ENCODE measurements around the gene C22orf15.

The C22orf15 gene

DNA sequence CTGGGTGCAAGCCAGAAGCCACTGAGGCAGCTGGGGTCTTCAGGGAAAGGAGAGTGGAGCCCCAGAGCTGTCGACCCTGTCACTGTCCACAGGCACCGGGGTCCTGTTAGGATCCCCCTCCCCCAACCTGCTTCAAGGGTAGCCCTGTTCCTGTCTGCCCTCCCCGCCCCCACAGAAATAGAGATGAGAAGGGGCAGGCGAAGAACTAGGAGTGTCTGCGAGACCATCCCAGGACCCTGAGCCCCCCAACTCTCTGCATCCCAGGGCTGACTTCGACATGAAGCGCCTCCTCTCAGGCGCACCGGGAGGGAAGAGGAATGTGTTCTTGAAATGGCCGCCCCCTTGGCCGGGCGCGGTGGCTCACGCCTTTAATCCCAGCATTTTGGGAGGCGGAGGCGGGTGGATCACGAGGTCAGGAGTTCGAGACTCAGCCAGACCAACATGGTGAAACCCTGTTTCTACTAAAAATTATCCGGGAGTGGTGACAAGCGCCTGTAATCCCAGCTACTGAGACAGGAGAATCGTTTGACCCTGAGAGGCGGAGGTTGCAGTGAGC is 11.3 kb upstream of the C22orf15 start:
- Histone ChIP-seq H3K9me3 (ENCODE audit: control insufficient read depth, low read length) (no peaks in the 10 kb centered on the region), H3K27ac (ENCODE audit: low read depth, low read length, severe bottlenecking) (peak overlapping the region; percentile 77), H3K4me3 (ENCODE audit: extremely low read depth, insufficient read depth, low read length, poor library complexity, severe bottlenecking) (peak overlapping the region; percentile 89), H3K4me1 (ENCODE audit: control insufficient read depth, insufficient read depth, low read length, poor library complexity, severe bottlenecking) (no peaks in the 10 kb centered on the region), H3K36me3 (ENCODE audit: control insufficient read depth, insufficient read depth, low read length) (peaks cover 4% of the 10 kb centered on the region)
- WGBS, 2 experiments (ENCODE audit: insufficient coverage in 2 of 2): 23 to 46% methylated on average over 17 to 18 of the region's 22 CpGs

DNA sequence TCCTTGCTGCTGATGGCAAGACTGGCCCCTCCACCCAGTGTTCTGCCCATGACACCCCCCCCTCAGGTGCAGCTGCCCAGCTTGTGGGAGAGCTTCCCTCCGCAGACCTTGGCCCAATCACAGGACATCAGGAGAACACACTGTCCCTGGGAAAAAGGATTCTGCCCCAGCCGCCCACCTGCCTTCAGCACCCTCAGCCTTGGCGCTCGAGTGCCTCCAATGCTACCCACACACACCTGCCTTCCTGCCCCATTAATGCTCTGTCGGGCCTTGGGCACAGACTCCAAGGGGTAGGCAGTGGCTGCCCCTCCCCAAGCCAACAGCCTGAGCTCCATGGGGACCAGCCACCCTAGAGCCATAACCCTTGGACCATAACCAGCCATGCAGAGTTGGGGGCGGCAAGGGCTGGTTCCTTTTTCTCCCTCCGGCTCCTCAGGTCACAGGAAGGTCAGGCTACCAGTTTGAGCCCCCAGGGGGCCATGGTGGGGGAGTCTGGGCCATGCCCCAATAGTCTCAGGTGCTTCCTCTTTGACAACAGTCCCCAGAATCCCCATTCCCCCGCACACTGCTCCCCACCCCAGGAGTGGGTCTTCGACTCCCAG is 10.6 kb upstream of the C22orf15 start:
- peak overlapping the region; percentile 89 for H3K4me3 ChIP-seq (ENCODE audit: extremely low read depth, insufficient read depth, low read length, poor library complexity, severe bottlenecking)
- no peaks in the 10 kb centered on the region for H3K9me3 ChIP-seq (ENCODE audit: control insufficient read depth, low read length)
- WGBS, 2 experiments (ENCODE audit: insufficient coverage in 2 of 2): 95 to 100% methylated on average over 1 to 6 of the region's 9 CpGs
- H3K4me1 ChIP-seq (ENCODE audit: control insufficient read depth, insufficient read depth, low read length, poor library complexity, severe bottlenecking): no peaks in the 10 kb centered on the region
- no peak overlapping the region for H3K27ac ChIP-seq (ENCODE audit: low read depth, low read length, severe bottlenecking)
- peaks cover 3% of the 10 kb centered on the region for H3K36me3 ChIP-seq (ENCODE audit: control insufficient read depth, insufficient read depth, low read length)

DNA sequence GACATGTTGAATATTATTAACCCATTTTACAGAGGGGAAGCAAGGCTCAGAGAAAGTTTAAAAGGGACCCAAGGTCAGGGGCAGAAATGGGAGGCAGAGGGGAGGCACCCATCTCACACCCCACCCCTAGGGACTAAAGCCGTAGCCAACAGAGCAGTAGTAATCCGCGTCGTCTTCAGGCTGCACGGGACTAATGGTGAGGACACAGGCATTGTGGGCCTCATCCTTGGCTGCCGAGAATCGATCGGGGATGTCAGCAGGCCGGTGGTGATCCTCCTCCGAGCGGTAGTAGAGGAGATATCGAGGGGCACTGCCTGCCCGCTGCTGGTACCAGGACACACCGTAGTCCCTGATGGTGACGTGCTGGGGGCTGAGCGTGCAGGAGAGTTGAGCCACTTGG is 10.0 kb upstream of the C22orf15 start:
- WGBS, 2 experiments (ENCODE audit: insufficient coverage in 2 of 2): 97 to 99% methylated on average over 16 of the region's 16 CpGs
- H3K27ac ChIP-seq (ENCODE audit: low read depth, low read length, severe bottlenecking): no peak overlapping the region

DNA sequence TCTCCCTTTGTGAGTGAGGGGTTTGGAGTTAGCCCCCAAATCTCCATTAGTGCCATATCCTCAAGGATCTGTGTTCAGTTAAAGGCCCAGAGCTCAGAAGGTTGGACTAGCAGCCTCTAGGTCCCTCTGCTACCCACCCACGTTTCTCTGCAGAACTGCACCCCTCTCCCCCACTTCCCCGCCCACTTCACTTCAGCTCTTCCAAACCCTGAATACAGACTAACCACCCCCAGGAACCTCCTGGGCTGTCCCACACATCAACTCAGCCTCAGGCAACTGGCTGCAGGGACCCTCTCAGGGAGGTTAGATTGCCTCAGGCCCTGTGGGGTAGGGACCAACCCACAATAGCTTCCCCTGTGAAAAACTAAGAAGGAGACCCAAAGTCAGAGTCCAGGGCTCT is 9.4 kb upstream of the C22orf15 start:
- Histone ChIP-seq H3K36me3 (ENCODE audit: control insufficient read depth, insufficient read depth, low read length) (no peaks in the 10 kb centered on the region), H3K4me1 (ENCODE audit: control insufficient read depth, insufficient read depth, low read length, poor library complexity, severe bottlenecking) (no peaks in the 10 kb centered on the region)
- 80 to 92% methylated on average over 2 of the region's 2 CpGs for WGBS, 2 experiments (ENCODE audit: insufficient coverage in 2 of 2)

More for the DNA sequence above, 10.0 kb upstream of the C22orf15 start:
- no peak overlapping the region for H3K4me3 ChIP-seq (ENCODE audit: extremely low read depth, insufficient read depth, low read length, poor library complexity, severe bottlenecking)
- H3K36me3 ChIP-seq (ENCODE audit: control insufficient read depth, insufficient read depth, low read length): peaks cover 3% of the 10 kb centered on the region
- H3K9me3 ChIP-seq (ENCODE audit: control insufficient read depth, low read length): no peaks in the 10 kb centered on the region
- no peaks in the 10 kb centered on the region for H3K4me1 ChIP-seq (ENCODE audit: control insufficient read depth, insufficient read depth, low read length, poor library complexity, severe bottlenecking)

DNA sequence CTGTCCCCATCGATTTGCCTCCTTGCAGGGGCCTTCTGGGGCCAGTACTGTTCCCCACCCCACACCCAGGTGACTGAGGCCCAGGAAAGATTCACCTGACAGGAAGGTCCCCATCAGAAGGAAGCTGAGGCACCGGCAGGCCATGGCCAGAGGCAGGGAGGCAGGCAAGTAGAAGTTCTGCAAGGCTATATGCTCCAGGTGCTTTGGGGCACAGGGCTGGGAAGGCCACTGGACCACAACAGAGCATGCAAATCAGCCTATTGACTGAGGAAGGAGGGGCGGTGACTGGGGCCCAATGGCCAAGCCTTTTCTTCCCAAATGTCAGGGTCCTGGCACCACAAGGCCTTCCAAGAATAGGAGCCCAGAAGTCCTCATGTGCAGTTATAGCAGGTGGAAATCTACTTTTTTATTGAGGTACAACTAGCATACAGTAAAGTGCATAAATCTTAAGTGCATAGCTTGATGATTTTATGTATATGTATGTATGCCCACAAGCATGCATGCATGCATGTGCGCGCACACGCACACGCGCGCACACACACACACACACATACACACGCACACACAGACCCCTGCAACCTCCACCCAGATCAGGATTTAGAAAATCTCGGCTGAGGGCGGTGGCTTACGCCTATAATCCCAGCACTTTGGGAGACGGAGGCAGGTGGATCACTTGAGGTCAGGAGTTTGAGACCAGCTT is 8.4 kb upstream of the C22orf15 start, which contains the start of gene VPREB3:
VPREB3 (minus strand) TSS at position 206 of the 700 bp plus-strand sequence; CDS start at position 144, 62 bp downstream.
- Histone ChIP-seq H3K36me3 (ENCODE audit: control insufficient read depth, insufficient read depth, low read length) (no peaks in the 10 kb centered on the region), H3K4me1 (ENCODE audit: control insufficient read depth, insufficient read depth, low read length, poor library complexity, severe bottlenecking) (no peaks in the 10 kb centered on the region), H3K27ac (ENCODE audit: low read depth, low read length, severe bottlenecking) (no peak within 1 kb of the TSS), H3K9me3 (ENCODE audit: control insufficient read depth, low read length) (no peaks in the 10 kb centered on the region), H3K4me3 (ENCODE audit: extremely low read depth, insufficient read depth, low read length, poor library complexity, severe bottlenecking) (no peak within 1 kb of the TSS)
- 73 to 95% methylated on average over 7 to 9 of the region's 14 CpGs for WGBS, 2 experiments (ENCODE audit: insufficient coverage in 2 of 2)

More for the DNA sequence above, 9.4 kb upstream of the C22orf15 start:
- Histone ChIP-seq H3K27ac (ENCODE audit: low read depth, low read length, severe bottlenecking) (no peak overlapping the region), H3K4me3 (ENCODE audit: extremely low read depth, insufficient read depth, low read length, poor library complexity, severe bottlenecking) (no peak overlapping the region), H3K9me3 (ENCODE audit: control insufficient read depth, low read length) (no peaks in the 10 kb centered on the region)

DNA sequence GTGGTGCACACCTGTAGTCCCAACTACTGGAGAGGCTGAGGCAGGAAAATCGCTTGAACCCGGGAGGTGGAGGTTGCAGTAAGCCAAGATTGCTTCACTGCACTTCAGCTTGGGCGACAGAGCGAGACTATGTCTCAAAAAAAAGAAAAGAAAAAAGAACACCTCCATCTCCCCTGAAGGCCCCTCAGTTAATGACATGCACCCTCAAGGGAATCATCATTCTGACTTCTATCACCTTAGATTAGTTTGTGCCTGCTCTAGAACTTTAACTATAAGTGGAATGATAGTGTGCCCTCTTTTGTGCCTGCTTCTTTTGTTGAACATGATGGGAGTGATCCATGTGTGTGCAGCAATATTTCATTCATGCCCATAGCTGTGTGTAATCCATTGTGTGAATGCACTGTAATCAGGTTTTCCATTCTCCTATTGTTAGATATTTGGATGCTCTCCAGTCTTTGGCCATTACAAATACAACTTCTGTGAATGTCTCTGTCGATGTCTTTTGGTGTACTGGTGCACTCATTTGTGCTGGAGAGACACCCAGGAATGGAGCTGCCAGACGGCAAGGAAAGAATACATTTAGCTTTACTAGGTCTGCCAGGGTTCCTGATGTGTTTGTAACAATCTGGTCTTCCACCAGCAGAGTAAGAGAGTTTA is 7.7 kb upstream of the C22orf15 start:
- Histone ChIP-seq H3K36me3 (ENCODE audit: control insufficient read depth, insufficient read depth, low read length) (no peaks in the 10 kb centered on the region), H3K4me3 (ENCODE audit: extremely low read depth, insufficient read depth, low read length, poor library complexity, severe bottlenecking) (no peak overlapping the region), H3K27ac (ENCODE audit: low read depth, low read length, severe bottlenecking) (no peak overlapping the region), H3K9me3 (ENCODE audit: control insufficient read depth, low read length) (no peaks in the 10 kb centered on the region), H3K4me1 (ENCODE audit: control insufficient read depth, insufficient read depth, low read length, poor library complexity, severe bottlenecking) (no peaks in the 10 kb centered on the region)
- WGBS, 2 experiments (ENCODE audit: insufficient coverage in 2 of 2): 93 to 100% methylated on average over 2 to 5 of the region's 6 CpGs

DNA sequence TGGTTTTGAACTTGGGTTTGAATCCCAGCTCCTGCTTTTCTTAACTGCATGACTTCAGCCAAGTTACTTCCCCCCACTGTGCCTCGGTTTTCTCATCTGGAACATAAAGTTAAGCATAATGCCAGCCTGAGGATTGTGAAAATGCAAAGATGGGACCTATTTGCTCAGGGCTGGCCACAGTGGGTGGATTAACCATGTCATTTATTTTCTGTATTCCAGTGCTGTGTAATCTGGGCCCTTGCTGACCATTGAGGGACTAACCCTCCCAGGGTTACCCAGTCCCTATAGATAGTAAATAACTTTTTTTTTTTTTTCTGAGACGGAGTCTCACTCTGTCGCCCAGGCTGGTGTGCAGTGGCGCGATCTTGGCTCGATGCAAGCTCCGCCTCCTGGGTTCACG is 7.1 kb upstream of the C22orf15 start:
- WGBS, 2 experiments (ENCODE audit: insufficient coverage in 2 of 2): 92% methylated on average over 6 of the region's 8 CpGs; no CpG with 5 or more reads in 1 of the 2 experiments
- no peak overlapping the region for H3K4me3 ChIP-seq (ENCODE audit: extremely low read depth, insufficient read depth, low read length, poor library complexity, severe bottlenecking)
- H3K4me1 ChIP-seq (ENCODE audit: control insufficient read depth, insufficient read depth, low read length, poor library complexity, severe bottlenecking): no peaks in the 10 kb centered on the region
- no peaks in the 10 kb centered on the region for H3K36me3 ChIP-seq (ENCODE audit: control insufficient read depth, insufficient read depth, low read length)
- no peak overlapping the region for H3K27ac ChIP-seq (ENCODE audit: low read depth, low read length, severe bottlenecking)
- H3K9me3 ChIP-seq (ENCODE audit: control insufficient read depth, low read length): no peaks in the 10 kb centered on the region

DNA sequence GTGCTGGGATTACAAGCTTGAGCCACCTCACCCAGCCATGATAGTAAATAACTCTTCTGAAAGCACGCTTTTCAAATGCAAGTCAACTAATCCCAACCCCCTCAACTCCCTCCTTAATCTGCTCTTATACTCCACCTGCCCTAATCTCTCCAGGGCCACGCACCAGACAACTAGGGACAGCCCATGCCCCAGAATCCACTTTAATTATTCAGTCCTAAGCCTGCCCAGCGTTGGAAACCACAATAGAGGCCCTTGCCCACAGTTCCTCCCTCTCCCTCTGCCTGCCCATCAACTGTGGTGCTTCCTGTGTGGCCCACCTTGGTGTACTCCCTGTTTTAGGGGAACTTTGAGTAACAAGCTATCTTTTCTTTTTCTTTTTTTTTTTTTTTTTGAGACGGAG is 5.9 kb upstream of the C22orf15 start:
- no peaks in the 10 kb centered on the region for H3K36me3 ChIP-seq (ENCODE audit: control insufficient read depth, insufficient read depth, low read length)
- no peaks in the 10 kb centered on the region for H3K4me1 ChIP-seq (ENCODE audit: control insufficient read depth, insufficient read depth, low read length, poor library complexity, severe bottlenecking)
- WGBS, 2 experiments (ENCODE audit: insufficient coverage in 2 of 2): 63 to 73% methylated on average over 3 of the region's 4 CpGs
- H3K4me3 ChIP-seq (ENCODE audit: extremely low read depth, insufficient read depth, low read length, poor library complexity, severe bottlenecking): no peak overlapping the region
- H3K9me3 ChIP-seq (ENCODE audit: control insufficient read depth, low read length): no peaks in the 10 kb centered on the region
- no peak overlapping the region for H3K27ac ChIP-seq (ENCODE audit: low read depth, low read length, severe bottlenecking)

DNA sequence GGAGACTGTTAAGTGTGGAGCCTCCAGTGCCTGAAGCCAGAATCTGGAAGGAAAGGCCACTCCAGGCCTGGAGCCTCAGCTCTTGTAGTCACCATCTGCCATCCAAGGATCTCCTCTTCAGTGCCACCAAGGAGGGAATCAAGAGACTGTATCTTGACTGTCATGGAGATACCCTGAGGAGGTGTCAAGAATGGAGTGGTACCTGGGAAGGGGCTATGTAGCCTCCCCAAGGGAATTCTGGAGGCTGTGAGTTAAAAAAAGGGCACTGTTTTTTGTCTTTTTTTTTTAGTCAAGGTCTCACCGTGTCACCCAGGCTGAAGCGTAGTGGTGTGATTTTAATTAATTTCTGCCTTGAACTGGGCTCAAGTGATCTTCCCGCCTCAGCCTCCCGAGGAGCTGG is 3.2 kb upstream of the C22orf15 start:
- no peak overlapping the region for H3K27ac ChIP-seq (ENCODE audit: low read depth, low read length, severe bottlenecking)
- peaks cover 5% of the 10 kb centered on the region for H3K36me3 ChIP-seq (ENCODE audit: control insufficient read depth, insufficient read depth, low read length)
- peaks cover 16% of the 10 kb centered on the region for H3K4me1 ChIP-seq (ENCODE audit: control insufficient read depth, insufficient read depth, low read length, poor library complexity, severe bottlenecking)
- no peak overlapping the region for H3K4me3 ChIP-seq (ENCODE audit: extremely low read depth, insufficient read depth, low read length, poor library complexity, severe bottlenecking)
- 89 to 91% methylated on average over 4 of the region's 4 CpGs for WGBS, 2 experiments (ENCODE audit: insufficient coverage in 2 of 2)
- no peaks in the 10 kb centered on the region for H3K9me3 ChIP-seq (ENCODE audit: control insufficient read depth, low read length)

DNA sequence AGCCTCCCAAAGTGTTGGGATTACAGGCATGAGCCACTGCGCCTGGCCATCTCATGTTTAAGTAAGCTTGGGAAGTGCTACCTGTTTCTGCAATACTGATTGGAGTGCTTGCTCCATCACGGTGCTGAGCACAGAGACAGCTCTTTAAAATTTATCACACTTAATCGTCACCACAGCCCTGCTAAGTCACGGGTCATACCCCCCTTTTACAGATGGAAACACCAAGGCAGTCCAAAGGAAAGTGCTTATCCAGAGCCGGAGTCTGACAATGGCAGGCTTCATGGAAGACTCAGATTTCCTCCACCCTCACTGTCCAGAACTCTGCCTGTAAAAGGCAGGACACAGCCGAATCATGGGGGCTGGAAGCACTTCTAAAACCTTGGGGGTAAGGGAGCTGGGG is 2.7 kb upstream of the C22orf15 start:
- 95 to 98% methylated on average over 3 to 4 of the region's 6 CpGs for WGBS, 2 experiments (ENCODE audit: insufficient coverage in 2 of 2)
- Histone ChIP-seq H3K9me3 (ENCODE audit: control insufficient read depth, low read length) (no peaks in the 10 kb centered on the region), H3K36me3 (ENCODE audit: control insufficient read depth, insufficient read depth, low read length) (peaks cover 10% of the 10 kb centered on the region)

More for the DNA sequence above, 2.7 kb upstream of the C22orf15 start:
- no peak overlapping the region for H3K27ac ChIP-seq (ENCODE audit: low read depth, low read length, severe bottlenecking)
- H3K4me1 ChIP-seq (ENCODE audit: control insufficient read depth, insufficient read depth, low read length, poor library complexity, severe bottlenecking): peaks cover 19% of the 10 kb centered on the region
- H3K4me3 ChIP-seq (ENCODE audit: extremely low read depth, insufficient read depth, low read length, poor library complexity, severe bottlenecking): no peak overlapping the region

Measured in mesodermal cell (in vitro differentiated cells).